ENCODE results near the gene HMGCS2.

HMGCS2 gene

DNA sequence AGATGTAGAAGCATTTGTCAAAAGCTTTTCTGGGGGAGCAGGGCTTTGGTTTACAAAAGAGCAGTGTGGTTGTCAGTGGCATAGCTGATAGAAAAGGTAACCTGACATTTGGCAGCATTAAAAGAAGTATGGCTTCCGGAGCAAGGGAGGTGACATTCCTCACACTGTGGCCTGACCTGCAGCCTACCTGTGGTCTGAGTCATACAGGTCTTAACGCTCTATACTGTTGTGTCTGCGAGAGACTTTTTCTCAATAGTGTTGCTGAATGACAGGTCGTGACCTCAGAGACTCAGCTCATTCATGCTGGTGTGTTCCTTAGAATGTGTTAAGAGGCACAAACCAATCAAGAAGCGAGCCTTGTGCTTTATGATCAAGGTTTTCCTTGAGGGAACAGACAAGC, 37.6 kb downstream of the HMGCS2 start:
- Histone ChIP-seq H3K9ac (ENCODE audit: insufficient read length, low read depth) (no peak overlapping the region), H3K4me1 (ENCODE audit: insufficient read depth, insufficient read length) (no peaks in the 10 kb centered on the region), H3K4me3 (ENCODE audit: insufficient read length, low read depth) (no peak overlapping the region), H3K36me3 (ENCODE audit: insufficient read depth, insufficient read length, low read length) (peaks cover 95% of the 10 kb centered on the region), H3K27me3 (ENCODE audit: insufficient read depth, insufficient read length) (no peaks in the 10 kb centered on the region), H3K9me3 (ENCODE audit: insufficient read depth, low read length) (no peaks in the 10 kb centered on the region)
- no peak for DNase-seq (ENCODE audit: low read depth, low spot score)
- no peak for TF ChIP-seq SUZ12 (IDR thresholded peaks at IDR 0.05; ENCODE audit: extremely low read depth, insufficient read depth, insufficient read length)
- TF ChIP-seq YY1 (IDR thresholded peaks at IDR 0.05; ENCODE audit: insufficient read depth, insufficient read length) = no peak
- no peak for TF ChIP-seq ZNF274 (IDR thresholded peaks at IDR 0.05; ENCODE audit: low read depth, low read length)

DNA sequence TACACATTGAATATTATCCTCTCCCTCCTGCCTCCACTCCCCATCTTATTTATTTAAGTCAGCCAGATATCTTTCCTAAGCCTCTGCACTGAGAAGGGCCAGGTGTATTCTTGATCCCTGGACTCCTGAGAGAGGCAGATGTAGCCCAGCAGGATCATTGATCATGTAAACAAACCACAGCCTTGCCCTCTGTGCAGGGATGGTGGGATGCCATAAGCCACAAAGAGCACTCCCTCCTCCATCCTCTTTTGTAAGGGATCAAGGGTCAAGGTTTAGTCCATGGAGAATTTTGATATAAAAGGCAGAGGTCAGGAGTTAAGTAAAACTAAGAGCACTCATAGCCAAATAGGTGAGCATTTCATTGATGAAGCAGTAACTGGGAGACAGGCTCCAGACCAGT, 39.7 kb downstream of the HMGCS2 start:
- H3K27me3 ChIP-seq (ENCODE audit: insufficient read depth, insufficient read length) = no peaks in the 10 kb centered on the region
- H3K4me3 ChIP-seq (ENCODE audit: insufficient read length, low read depth) = no peak overlapping the region
- no peaks in the 10 kb centered on the region for H3K9me3 ChIP-seq (ENCODE audit: insufficient read depth, low read length)
- DNase-seq (ENCODE audit: low read depth, low spot score) = no peak
- no peak overlapping the region for H3K9ac ChIP-seq (ENCODE audit: insufficient read length, low read depth)
- TF ChIP-seq ZNF274 (IDR thresholded peaks at IDR 0.05; ENCODE audit: low read depth, low read length) = no peak
- TF ChIP-seq SUZ12 (IDR thresholded peaks at IDR 0.05; ENCODE audit: extremely low read depth, insufficient read depth, insufficient read length) = no peak
- TF ChIP-seq YY1 (IDR thresholded peaks at IDR 0.05; ENCODE audit: insufficient read depth, insufficient read length) = no peak
- no peaks in the 10 kb centered on the region for H3K4me1 ChIP-seq (ENCODE audit: insufficient read depth, insufficient read length)
- peaks cover 94% of the 10 kb centered on the region for H3K36me3 ChIP-seq (ENCODE audit: insufficient read depth, insufficient read length, low read length)

DNA sequence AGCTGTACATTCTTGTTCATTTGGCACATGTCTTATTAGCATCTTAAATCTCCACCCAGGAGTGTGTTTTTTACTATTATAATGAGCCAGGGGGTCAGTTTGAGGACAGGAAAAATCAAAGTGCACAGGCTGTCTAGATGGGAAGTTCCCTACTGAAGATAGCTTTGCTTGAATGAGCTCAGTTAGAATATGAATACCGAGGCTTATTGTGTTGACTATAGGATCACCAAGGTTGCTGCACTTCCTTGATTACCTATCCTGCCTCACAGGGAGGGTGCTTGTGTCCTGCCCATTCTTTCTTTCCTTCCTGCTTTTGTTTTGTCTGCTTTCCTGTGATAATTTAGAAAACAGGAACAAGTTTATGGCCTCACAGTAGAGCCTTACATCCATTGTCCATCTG, 40.7 kb downstream of the HMGCS2 start:
- no peak for DNase-seq (ENCODE audit: low read depth, low spot score)
- Histone ChIP-seq H3K36me3 (ENCODE audit: insufficient read depth, insufficient read length, low read length) (peaks cover 96% of the 10 kb centered on the region), H3K9ac (ENCODE audit: insufficient read length, low read depth) (no peak overlapping the region), H3K4me1 (ENCODE audit: insufficient read depth, insufficient read length) (no peaks in the 10 kb centered on the region), H3K4me3 (ENCODE audit: insufficient read length, low read depth) (no peak overlapping the region), H3K27me3 (ENCODE audit: insufficient read depth, insufficient read length) (no peaks in the 10 kb centered on the region), H3K9me3 (ENCODE audit: insufficient read depth, low read length) (no peaks in the 10 kb centered on the region)
- TF ChIP-seq YY1 (IDR thresholded peaks at IDR 0.05; ENCODE audit: insufficient read depth, insufficient read length) = no peak

DNA sequence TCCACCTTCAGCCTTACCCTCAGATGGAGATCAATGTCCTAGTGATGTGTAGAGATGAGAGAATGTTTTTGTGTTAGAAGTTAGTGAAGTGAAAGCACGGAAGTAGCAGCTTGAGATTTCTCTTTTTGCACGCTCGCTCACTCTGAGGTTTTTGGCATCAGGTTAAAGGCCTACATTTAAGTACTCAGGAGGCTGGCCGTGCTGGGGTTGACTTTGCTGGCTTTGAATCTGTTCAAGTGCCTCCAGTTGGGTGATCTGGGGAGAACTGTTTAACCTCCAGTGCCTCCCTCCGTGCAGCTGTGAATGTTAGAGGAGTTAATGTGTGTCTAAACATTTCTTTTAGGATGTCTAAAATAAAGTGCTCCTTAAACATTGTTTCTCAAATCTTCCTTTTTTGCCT, 43.1 kb downstream of the HMGCS2 start:
- Histone ChIP-seq H3K27me3 (ENCODE audit: insufficient read depth, insufficient read length) (no peaks in the 10 kb centered on the region), H3K36me3 (ENCODE audit: insufficient read depth, insufficient read length, low read length) (peaks cover 96% of the 10 kb centered on the region), H3K4me3 (ENCODE audit: insufficient read length, low read depth) (no peak overlapping the region), H3K9me3 (ENCODE audit: insufficient read depth, low read length) (no peaks in the 10 kb centered on the region), H3K9ac (ENCODE audit: insufficient read length, low read depth) (no peak overlapping the region), H3K4me1 (ENCODE audit: insufficient read depth, insufficient read length) (peaks cover 5% of the 10 kb centered on the region)
- no peak for DNase-seq (ENCODE audit: low read depth, low spot score)
- TF ChIP-seq SUZ12 (IDR thresholded peaks at IDR 0.05; ENCODE audit: extremely low read depth, insufficient read depth, insufficient read length) = no peak
- no peak for TF ChIP-seq ZNF274 (IDR thresholded peaks at IDR 0.05; ENCODE audit: low read depth, low read length)
- no peak for TF ChIP-seq YY1 (IDR thresholded peaks at IDR 0.05; ENCODE audit: insufficient read depth, insufficient read length)

DNA sequence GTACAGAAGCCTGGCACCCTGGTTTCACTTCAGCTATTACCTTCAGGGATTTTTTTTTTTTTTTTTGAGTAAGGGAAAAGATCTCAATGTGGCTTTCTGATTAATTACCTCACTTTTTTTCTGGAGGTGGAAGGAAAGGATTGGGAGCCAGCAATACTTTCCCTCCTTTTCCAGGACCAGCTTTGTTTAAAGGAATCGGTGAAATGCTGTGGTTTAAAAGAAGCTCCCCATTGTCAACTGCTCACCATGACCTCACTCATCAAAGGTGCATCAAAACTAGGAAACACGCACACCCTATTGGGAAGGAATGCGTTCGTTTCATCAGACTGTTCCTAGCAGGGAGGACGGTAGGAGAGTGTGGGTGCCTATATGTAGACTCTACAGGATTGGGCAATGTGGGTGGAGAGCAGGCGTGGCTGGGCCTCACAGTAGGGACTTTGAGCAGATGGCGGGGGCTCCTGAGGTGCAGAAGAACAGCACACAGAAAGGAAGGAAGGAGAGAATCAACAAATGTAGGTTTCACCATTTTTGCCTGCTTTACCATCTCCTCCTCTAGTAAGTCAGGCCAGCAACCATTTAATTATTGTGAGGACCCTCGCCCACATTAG, 44.0 kb downstream of the HMGCS2 start:
- TF ChIP-seq YY1 (IDR thresholded peaks at IDR 0.05; ENCODE audit: insufficient read depth, insufficient read length) (no peak), SUZ12 (IDR thresholded peaks at IDR 0.05; ENCODE audit: extremely low read depth, insufficient read depth, insufficient read length) (no peak), ZNF274 (IDR thresholded peaks at IDR 0.05; ENCODE audit: low read depth, low read length) (no peak)
- Histone ChIP-seq H3K9ac (ENCODE audit: insufficient read length, low read depth) (no peak overlapping the region), H3K4me3 (ENCODE audit: insufficient read length, low read depth) (no peak overlapping the region), H3K36me3 (ENCODE audit: insufficient read depth, insufficient read length, low read length) (peaks cover 96% of the 10 kb centered on the region), H3K4me1 (ENCODE audit: insufficient read depth, insufficient read length) (peaks cover 7% of the 10 kb centered on the region), H3K9me3 (ENCODE audit: insufficient read depth, low read length) (no peaks in the 10 kb centered on the region), H3K27me3 (ENCODE audit: insufficient read depth, insufficient read length) (no peaks in the 10 kb centered on the region)
- DNase-seq (ENCODE audit: low read depth, low spot score) = no peak

DNA sequence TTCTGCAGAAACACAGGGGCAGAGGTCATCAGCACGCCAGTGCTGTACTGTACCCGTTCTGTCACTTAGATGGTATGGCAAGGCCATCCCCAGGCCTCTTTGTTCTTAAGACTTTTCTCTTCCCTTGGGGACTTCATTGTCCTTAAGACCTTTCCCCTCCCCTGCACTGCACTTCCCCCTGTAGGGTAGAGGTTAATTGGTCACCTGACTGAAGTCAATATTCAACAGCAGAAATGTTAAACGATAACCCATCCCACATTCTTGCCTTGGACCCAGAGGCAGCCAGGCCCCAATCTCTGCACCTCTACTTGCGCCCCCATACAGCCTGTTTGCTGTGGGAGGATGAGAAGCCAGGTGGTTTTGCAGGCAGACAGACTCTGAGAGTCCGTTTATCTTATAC, 46.8 kb downstream of the HMGCS2 start:
- peaks cover 82% of the 10 kb centered on the region for H3K36me3 ChIP-seq (ENCODE audit: insufficient read depth, insufficient read length, low read length)
- H3K9ac ChIP-seq (ENCODE audit: insufficient read length, low read depth) = no peak overlapping the region
- H3K27me3 ChIP-seq (ENCODE audit: insufficient read depth, insufficient read length) = no peaks in the 10 kb centered on the region
- no peak for DNase-seq (ENCODE audit: low read depth, low spot score)
- peaks cover 7% of the 10 kb centered on the region for H3K4me1 ChIP-seq (ENCODE audit: insufficient read depth, insufficient read length)
- no peak for TF ChIP-seq ZNF274 (IDR thresholded peaks at IDR 0.05; ENCODE audit: low read depth, low read length)
- TF ChIP-seq YY1 (IDR thresholded peaks at IDR 0.05; ENCODE audit: insufficient read depth, insufficient read length) = no peak
- no peak for TF ChIP-seq SUZ12 (IDR thresholded peaks at IDR 0.05; ENCODE audit: extremely low read depth, insufficient read depth, insufficient read length)
- H3K4me3 ChIP-seq (ENCODE audit: insufficient read length, low read depth) = no peak overlapping the region
- H3K9me3 ChIP-seq (ENCODE audit: insufficient read depth, low read length) = no peaks in the 10 kb centered on the region

DNA sequence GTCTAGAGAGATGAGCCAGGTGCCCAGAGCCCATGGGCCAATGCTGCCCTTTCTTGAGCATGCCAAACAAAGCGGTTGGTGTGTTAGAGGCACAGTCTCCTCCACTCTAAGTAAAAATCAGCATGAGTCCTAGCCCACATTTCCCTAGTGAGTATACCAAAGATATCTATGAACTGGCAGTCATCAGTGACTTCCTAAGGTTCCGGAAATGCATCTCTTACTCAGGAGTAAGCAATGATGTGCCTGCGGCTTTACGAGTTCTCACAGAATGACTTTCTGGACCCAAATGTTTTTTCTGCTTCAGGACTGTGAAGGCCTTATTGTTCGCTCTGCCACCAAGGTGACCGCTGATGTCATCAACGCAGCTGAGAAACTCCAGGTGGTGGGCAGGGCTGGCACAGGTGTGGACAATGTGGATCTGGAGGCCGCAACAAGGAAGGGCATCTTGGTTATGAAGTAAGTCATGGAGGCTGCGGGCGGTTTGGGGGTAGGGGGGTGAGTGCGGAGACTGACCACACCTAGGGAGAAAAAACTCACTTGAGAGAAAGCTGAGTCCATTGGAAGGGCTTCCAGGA, 47.8 kb downstream of the HMGCS2 start:
- H3K4me1 ChIP-seq (ENCODE audit: insufficient read depth, insufficient read length) = peaks cover 12% of the 10 kb centered on the region
- no peak overlapping the region for H3K4me3 ChIP-seq (ENCODE audit: insufficient read length, low read depth)
- H3K9ac ChIP-seq (ENCODE audit: insufficient read length, low read depth) = no peak overlapping the region
- peaks cover 82% of the 10 kb centered on the region for H3K36me3 ChIP-seq (ENCODE audit: insufficient read depth, insufficient read length, low read length)
- DNase-seq (ENCODE audit: low read depth, low spot score) = no peak
- H3K9me3 ChIP-seq (ENCODE audit: insufficient read depth, low read length) = no peaks in the 10 kb centered on the region
- no peak for TF ChIP-seq YY1 (IDR thresholded peaks at IDR 0.05; ENCODE audit: insufficient read depth, insufficient read length)
- no peak for TF ChIP-seq ZNF274 (IDR thresholded peaks at IDR 0.05; ENCODE audit: low read depth, low read length)
- no peak for TF ChIP-seq SUZ12 (IDR thresholded peaks at IDR 0.05; ENCODE audit: extremely low read depth, insufficient read depth, insufficient read length)
- H3K27me3 ChIP-seq (ENCODE audit: insufficient read depth, insufficient read length) = no peaks in the 10 kb centered on the region
